Epithelial cell of proximal tubule (primary cell): Measurements from ENCODE around the gene ECE2. TPM values are rescaled to one million over a fixed set of nuclear protein-coding genes. Genes with fewer than 3 reads are reported as not detected.

ENCODE experiments used
- DNase-seq: peaks from one replicate; pipeline ENCODE4 v3.0.0-alpha.2; 2011; ENCODE audit warnings: low read depth
- H3K4me3 ChIP-seq: 2 replicates; pipeline ENCODE4 v1.5.1; 2011; ENCODE audit warnings: low read depth, mild to moderate bottlenecking, low read length
- CTCF ChIP-seq: conservative IDR thresholded peaks from 2 replicates; pipeline ENCODE4 v1.5.1; 2012; ENCODE audit warnings: low read depth, mild to moderate bottlenecking, low read length
- total RNA-seq: library from RNA; depleted of rRNA; stranded (reverse); fragments of >200 nt; gene quantifications from 2 replicates; pipeline ENCODE4 v1.2.3, GENCODE V29; 2015

The ECE2 gene
- total RNA-seq, 1 donor from 2014 or later, result not detected

- no peak for TF ChIP-seq CTCF
- no peak overlapping the region for H3K4me3 ChIP-seq
- DNase-seq, result no peak
Measured at GRCh38 chr3:184236033-184236410, 39.8 kb upstream of the ECE2 start.

GRCh38 chr3:184236636-184237035 lies 39.2 kb upstream of the ECE2 start:
- TF ChIP-seq CTCF, result no peak
- DNase-seq, result no peak
- no peak overlapping the region for H3K4me3 ChIP-seq

- no peak overlapping the region for H3K4me3 ChIP-seq
- TF ChIP-seq CTCF, result no peak
- DNase-seq, result no peak
Measured at GRCh38 chr3:184237211-184237610, 38.6 kb upstream of the ECE2 start.

DNA sequence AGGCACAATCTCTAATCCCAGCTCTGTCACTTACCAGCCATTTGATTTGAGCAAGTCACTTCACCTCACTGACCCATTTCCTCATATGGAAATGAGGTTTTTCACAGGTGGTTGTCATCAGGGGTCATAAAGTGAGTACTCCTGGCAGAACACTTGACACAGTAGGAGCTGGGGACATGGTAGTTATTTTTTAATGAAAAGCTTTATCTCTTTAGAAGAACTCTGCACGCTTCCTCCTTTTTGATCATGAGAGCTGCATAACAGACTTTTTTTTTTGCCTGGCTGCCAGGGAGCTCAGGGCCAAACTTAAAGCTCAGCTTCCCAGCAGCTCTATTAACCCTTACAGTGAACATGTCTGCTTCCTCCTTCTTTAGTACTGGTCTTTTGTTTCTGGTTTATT lies 38.0 kb upstream of the ECE2 start:
- no peak for DNase-seq
- TF ChIP-seq CTCF, result no peak
- H3K4me3 ChIP-seq, result no peak overlapping the region

DNA sequence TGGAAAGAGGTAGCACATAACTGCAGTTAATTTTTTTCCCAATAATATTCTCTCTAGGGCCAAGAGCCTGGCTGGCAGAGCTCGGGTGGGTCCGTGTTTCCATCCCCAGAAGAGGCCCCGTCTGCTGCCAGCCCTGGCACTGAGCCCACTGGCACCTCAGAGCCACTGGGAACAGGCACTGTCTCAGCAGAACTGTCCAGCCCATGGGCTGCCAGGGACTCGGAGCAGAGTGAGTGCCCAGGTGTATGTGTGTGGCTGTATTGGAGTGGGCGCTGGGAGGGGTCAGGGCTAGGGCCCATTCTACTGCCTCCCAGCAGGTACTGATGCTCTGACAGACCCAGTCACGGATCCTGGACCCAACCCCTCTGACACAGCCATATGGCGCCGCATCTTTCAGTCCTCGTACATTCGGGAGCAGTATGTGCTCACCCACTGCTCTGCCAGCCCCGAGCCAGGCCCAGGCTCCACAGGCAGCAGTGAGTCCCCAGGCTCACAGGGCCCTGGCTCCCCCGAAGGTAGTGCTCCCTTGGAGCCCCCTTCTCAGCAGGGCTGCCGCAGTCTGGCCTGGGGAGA lies 37.5 kb upstream of the ECE2 start:
- no peak overlapping the region for H3K4me3 ChIP-seq
- no peak for DNase-seq
- TF ChIP-seq CTCF, result no peak

DNA sequence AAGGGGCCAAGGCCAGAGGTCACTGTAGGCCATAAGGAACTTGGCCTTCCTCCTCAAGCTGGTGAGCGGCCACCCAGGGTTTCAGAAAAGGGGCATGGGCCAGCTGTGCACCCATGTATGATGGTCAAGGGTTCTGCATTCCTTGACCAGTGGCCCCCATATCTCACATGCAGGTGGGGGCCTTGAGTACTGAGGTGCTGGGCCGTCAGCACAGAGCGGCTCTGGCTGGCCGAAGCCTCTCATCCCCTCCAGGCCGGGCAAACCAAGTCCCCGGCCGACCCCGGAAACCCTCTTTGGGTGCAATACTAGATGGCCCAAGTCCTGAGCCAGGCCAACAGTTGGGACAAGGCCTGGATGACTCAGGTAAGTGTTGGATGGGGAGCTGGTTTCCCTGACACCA lies 36.6 kb upstream of the ECE2 start:
- no peak for DNase-seq
- no peak for TF ChIP-seq CTCF
- no peak overlapping the region for H3K4me3 ChIP-seq

DNA sequence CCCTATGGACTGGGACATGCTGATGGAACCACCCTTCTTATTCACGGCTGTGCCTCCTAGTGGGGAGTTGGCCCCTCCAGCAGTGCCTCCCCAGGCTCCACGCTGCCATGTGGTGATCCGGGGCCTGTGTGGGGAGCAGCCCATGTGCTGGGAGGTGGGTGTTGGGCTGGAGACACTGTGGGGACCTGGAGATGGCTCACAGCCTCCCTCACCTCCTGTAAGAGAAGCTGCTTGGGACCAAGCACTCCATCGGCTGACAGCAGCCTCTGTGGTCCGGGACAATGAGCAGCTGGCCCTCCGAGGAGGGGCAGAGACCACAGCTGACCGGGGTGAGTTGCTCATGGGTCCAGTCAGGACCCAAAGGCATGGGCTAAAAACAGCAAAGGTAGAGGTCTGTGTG lies 36.1 kb upstream of the ECE2 start:
- H3K4me3 ChIP-seq, result no peak overlapping the region
- no peak for TF ChIP-seq CTCF
- no peak for DNase-seq
